ENCODE data around the gene ZNF44. TPM values are rescaled to one million over a fixed set of nuclear protein-coding genes. Genes with fewer than 3 reads are reported as not detected.

The ZNF44 gene
- total and polyA plus RNA-seq, 8 donors: 5.7 to 14.2 (median 8.1) TPM

- H3K4me1 ChIP-seq: no peaks in the 10 kb centered on the region
- H3K4me3 ChIP-seq: no peak overlapping the region
- FAIRE-seq: no peak
- TF ChIP-seq CTCF (IDR thresholded peaks at IDR 0.05): no peak
- no peak overlapping the region for H3K27ac ChIP-seq
- H3K36me3 ChIP-seq: peaks cover 0 to 6% (median 0%) of the 10 kb centered on the region in 3 donors
- peak in 1 of 4 donors; percentile 30 for ATAC-seq
- 61 to 71% methylated on average over 45 to 46 of the region's 46 CpGs for WGBS, 2 donors
- intact Hi-C loops (cut with DNase I): no loop called here
- no peaks in the 10 kb centered on the region for H3K27me3 ChIP-seq
- DNase-seq: peak in 2 of 6 donors; percentile 18 to 62
- no peaks in the 10 kb centered on the region for H3K9me3 ChIP-seq
Observed at GRCh38 chr19:12265921-12266704, 28.6 kb downstream of the ZNF44 start.

- H3K36me3 ChIP-seq: no peaks in the 10 kb centered on the region
- intact Hi-C loops (cut with DNase I): no loop called here
- no peaks in the 10 kb centered on the region for H3K27me3 ChIP-seq
- WGBS, 2 donors: 96 to 100% methylated on average over 1 of the region's 1 CpG
- no peak for ATAC-seq
- H3K4me3 ChIP-seq: no peak overlapping the region
- no peak for FAIRE-seq
- no peaks in the 10 kb centered on the region for H3K9me3 ChIP-seq
- no peak for TF ChIP-seq CTCF (IDR thresholded peaks at IDR 0.05)
- no peaks in the 10 kb centered on the region for H3K4me1 ChIP-seq
- no peak for DNase-seq
- H3K27ac ChIP-seq: no peak overlapping the region
Observed at GRCh38 chr19:12261554-12261953, 33.1 kb downstream of the ZNF44 start.

GRCh38 chr19:12260861-12261260 lies 33.8 kb downstream of the ZNF44 start:
- FAIRE-seq: no peak
- TF ChIP-seq CTCF (IDR thresholded peaks at IDR 0.05): no peak
- intact Hi-C loops (cut with DNase I): no loop called here
- no peaks in the 10 kb centered on the region for H3K36me3 ChIP-seq
- DNase-seq: no peak
- no peak overlapping the region for H3K4me3 ChIP-seq
- no peaks in the 10 kb centered on the region for H3K9me3 ChIP-seq
- no peak overlapping the region for H3K27ac ChIP-seq
- no peaks in the 10 kb centered on the region for H3K27me3 ChIP-seq
- no peak for ATAC-seq
- 94 to 99% methylated on average over 3 of the region's 3 CpGs for WGBS, 2 donors
- H3K4me1 ChIP-seq: no peaks in the 10 kb centered on the region

- Histone ChIP-seq H3K36me3 (no peaks in the 10 kb centered on the region), H3K4me1 (no peaks in the 10 kb centered on the region), H3K9me3 (no peaks in the 10 kb centered on the region), H3K27ac (no peak overlapping the region), H3K4me3 (no peak overlapping the region), H3K27me3 (no peaks in the 10 kb centered on the region)
- FAIRE-seq (no peak), DNase-seq (no peak), ATAC-seq (no peak)
- WGBS, 2 donors: 97% methylated on average over 23 of the region's 23 CpGs
- TF ChIP-seq CTCF (IDR thresholded peaks at IDR 0.05): no peak
- intact Hi-C loops (cut with DNase I): no loop called here
Observed at GRCh38 chr19:12260236-12260635, 34.4 kb downstream of the ZNF44 start.

GRCh38 chr19:12255372-12255771 lies 39.3 kb downstream of the ZNF44 start:
- no peak for FAIRE-seq
- no peak overlapping the region for H3K4me3 ChIP-seq
- H3K27ac ChIP-seq: no peak overlapping the region
- no peak for DNase-seq
- H3K27me3 ChIP-seq: no peaks in the 10 kb centered on the region
- no peaks in the 10 kb centered on the region for H3K9me3 ChIP-seq
- intact Hi-C loops (cut with DNase I): no loop called here
- 90 to 91% methylated on average over 3 of the region's 3 CpGs for WGBS, 2 donors
- H3K36me3 ChIP-seq: no peaks in the 10 kb centered on the region
- no peak for ATAC-seq
- no peaks in the 10 kb centered on the region for H3K4me1 ChIP-seq
- TF ChIP-seq CTCF (IDR thresholded peaks at IDR 0.05): no peak

Measured in pancreas (tissue), 10 donors.